NB4 (cell line): ENCODE results near the gene PPP1R12B.
"Not testable (repeated sequence)": the region's sequence is repeated elsewhere in the genome, so short reads cannot be mapped to it uniquely, and the experiment has no call there.

ENCODE experiments used
- CTCF ChIP-seq: IDR thresholded peaks from one replicate; pipeline ENCODE4 v1.5.1; 2012; ENCODE audit warnings: low read depth, low read length
- MYC ChIP-seq: IDR thresholded peaks from 2 replicates; pipeline ENCODE4 v1.6.1; 2011; ENCODE audit warnings: low read depth, low read length
- POLR2A ChIP-seq: IDR thresholded peaks from 2 replicates; pipeline ENCODE4 v1.6.1; 2011; ENCODE audit warnings: mild to moderate bottlenecking; ENCODE audit not compliant: insufficient read length; ENCODE audit errors: extremely low read depth
- TF ChIP-seq, protein P1 (sequence below): IDR thresholded peaks from 2 replicates; pipeline ENCODE4 v1.6.1; 2011; ENCODE audit warnings: low read depth, low read length

- TF ChIP-seq CTCF, POLR2A, MYC: not testable (repeated sequence)
- TF ChIP-seq, protein P1, sequence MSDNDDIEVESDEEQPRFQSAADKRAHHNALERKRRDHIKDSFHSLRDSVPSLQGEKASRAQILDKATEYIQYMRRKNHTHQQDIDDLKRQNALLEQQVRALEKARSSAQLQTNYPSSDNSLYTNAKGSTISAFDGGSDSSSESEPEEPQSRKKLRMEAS, result not testable (repeated sequence)
These were observed 168.6 kb downstream of the PPP1R12B start for GRCh38 chr1:202517146-202517545.
